HG02763 (cell line): ENCODE results near the gene GABRB2.
"Not testable (repeated sequence)": the region's sequence is repeated elsewhere in the genome, so short reads cannot be mapped to it uniquely, and the experiment has no call there.

ENCODE experiments used
- ATAC-seq: cut with Tn5 transposase; IDR thresholded peaks from one replicate; pipeline ENCODE4 v1.9.1; 2021; ENCODE audit warnings: mild to moderate bottlenecking, moderate library complexity; ENCODE audit not compliant: unreplicated experiment

The GABRB2 gene

GRCh38 chr5:161256957-161257356 is 289.6 kb downstream of the GABRB2 start:
- ATAC-seq = no peak

GRCh38 chr5:161252955-161253354 is 293.6 kb downstream of the GABRB2 start:
- ATAC-seq = not testable (repeated sequence)

GRCh38 chr5:161246749-161247148 is 299.8 kb downstream of the GABRB2 start:
- no peak for ATAC-seq

- ATAC-seq = not testable (repeated sequence)
Measured at GRCh38 chr5:161245846-161246245, 300.7 kb downstream of the GABRB2 start.
